ENCODE data around the gene NME4. TPM values are rescaled to one million over a fixed set of nuclear protein-coding genes. Genes with fewer than 3 reads are reported as not detected.

NME4 gene
- total RNA-seq, 4 donors from 2014 or later = 31.7 to 65.0 (median 59.7) TPM

DNA sequence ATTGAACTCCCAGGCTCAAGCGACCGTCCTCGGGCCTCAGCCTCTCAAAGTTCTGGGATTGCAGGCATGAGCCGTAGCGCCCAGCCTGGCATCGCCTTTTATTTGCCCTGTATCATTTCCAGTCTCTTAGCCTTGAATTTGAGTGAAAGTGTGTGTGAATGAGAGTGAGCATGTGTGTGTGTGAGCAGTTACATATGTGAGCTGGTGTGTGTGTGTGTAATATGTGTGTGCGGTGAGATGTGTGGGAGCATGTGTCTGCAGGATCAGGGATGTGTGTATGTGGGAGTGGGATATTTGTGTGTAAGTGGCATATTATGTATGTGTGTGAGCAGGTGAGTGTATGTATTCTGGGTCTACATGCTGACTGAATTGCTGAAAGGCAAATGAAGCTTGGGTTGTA lies 33.9 kb downstream of the NME4 start:
- no peak for TF ChIP-seq POLR2A (IDR thresholded peaks at IDR 0.05)
- no peak for TF ChIP-seq CTCF (IDR thresholded peaks at IDR 0.05)
- no peak overlapping the region for H3K4me3 ChIP-seq (replicated peaks in 1 of 3)
- WGBS, 2 donors = 97 to 98% methylated on average over 7 of the region's 7 CpGs
- H3K4me1 ChIP-seq = peaks cover 13% of the 10 kb centered on the region in 2 donors
- H3K27ac ChIP-seq = no peak overlapping the region
- no peaks in the 10 kb centered on the region for H3K36me3 ChIP-seq
- H3K27me3 ChIP-seq = no peaks in the 10 kb centered on the region
- H3K9me3 ChIP-seq = no peaks in the 10 kb centered on the region
- DNase-seq = no peak
- intact Hi-C loops (cut with DNase I) = no loop called here

DNA sequence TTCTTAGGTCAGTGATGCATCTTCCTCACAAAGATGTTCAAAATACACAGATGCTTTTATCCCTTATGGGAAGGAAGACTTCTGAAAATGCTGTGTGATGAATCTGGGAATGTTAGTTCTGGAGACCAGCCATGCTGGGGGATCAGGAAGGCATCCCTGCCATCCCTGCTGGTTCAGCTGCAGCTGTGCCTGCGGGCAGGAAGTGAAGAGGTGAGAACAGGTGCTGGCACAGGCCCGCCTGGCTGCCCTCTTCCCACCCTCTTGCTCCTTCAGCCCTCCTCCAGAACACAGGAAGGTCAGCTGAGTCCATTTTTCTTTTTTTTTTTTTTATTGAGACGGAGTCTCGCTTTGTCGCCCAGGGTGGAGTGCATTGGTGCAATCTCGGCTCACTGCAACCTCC lies 43.6 kb downstream of the NME4 start:
- TF ChIP-seq POLR2A (IDR thresholded peaks at IDR 0.05) = no peak
- no peak for TF ChIP-seq CTCF (IDR thresholded peaks at IDR 0.05)
- WGBS, 2 donors = 88 to 95% methylated on average over 6 of the region's 6 CpGs
- Histone ChIP-seq H3K4me3 (replicated peaks in 1 of 3) (no peak overlapping the region), H3K27ac (no peak overlapping the region), H3K9me3 (no peaks in the 10 kb centered on the region), H3K27me3 (no peaks in the 10 kb centered on the region), H3K36me3 (no peaks in the 10 kb centered on the region), H3K4me1 (peaks cover 8 to 16% of the 10 kb centered on the region in 2 donors)
- DNase-seq = no peak
- intact Hi-C loops (cut with DNase I) = no loop called here

- DNase-seq = no peak
- WGBS, 2 donors = 95% methylated on average over 6 of the region's 6 CpGs
- TF ChIP-seq POLR2A (IDR thresholded peaks at IDR 0.05) = no peak
- TF ChIP-seq CTCF (IDR thresholded peaks at IDR 0.05) = no peak
- Histone ChIP-seq H3K27ac (no peak overlapping the region), H3K9me3 (no peaks in the 10 kb centered on the region), H3K27me3 (no peaks in the 10 kb centered on the region), H3K4me1 (peaks cover 8 to 16% of the 10 kb centered on the region in 2 donors), H3K36me3 (no peaks in the 10 kb centered on the region), H3K4me3 (replicated peaks in 1 of 3) (no peak overlapping the region)
- intact Hi-C loops (cut with DNase I) = no loop called here
These were observed 44.4 kb downstream of the NME4 start for GRCh38 chr16:441447-441846.

- TF ChIP-seq CTCF (IDR thresholded peaks at IDR 0.05) (no peak), POLR2A (IDR thresholded peaks at IDR 0.05) (no peak)
- peak; percentile 12 to 38 for DNase-seq
- H3K27me3 ChIP-seq = no peaks in the 10 kb centered on the region
- no peak overlapping the region for H3K4me3 ChIP-seq (replicated peaks in 1 of 3)
- H3K4me1 ChIP-seq = peaks cover 8 to 16% of the 10 kb centered on the region in 2 donors
- WGBS, 2 donors = 49 to 50% methylated on average over 6 of the region's 6 CpGs
- intact Hi-C loops (cut with DNase I) = no loop called here
- no peaks in the 10 kb centered on the region for H3K9me3 ChIP-seq
- peak overlapping the region; percentile 17 to 58 (median 52) for H3K27ac ChIP-seq
- H3K36me3 ChIP-seq = no peaks in the 10 kb centered on the region
These were observed 46.0 kb downstream of the NME4 start for GRCh38 chr16:442976-443375.

- Histone ChIP-seq H3K4me3 (replicated peaks in 1 of 3) (no peak overlapping the region), H3K4me1 (peaks cover 8 to 16% of the 10 kb centered on the region in 2 donors), H3K27me3 (no peaks in the 10 kb centered on the region), H3K9me3 (no peaks in the 10 kb centered on the region), H3K36me3 (no peaks in the 10 kb centered on the region), H3K27ac (no peak overlapping the region)
- intact Hi-C loops (cut with DNase I) = no loop called here
- TF ChIP-seq POLR2A (IDR thresholded peaks at IDR 0.05) (no peak), CTCF (IDR thresholded peaks at IDR 0.05) (no peak)
- DNase-seq = no peak
- WGBS, 2 donors = 96 to 98% methylated on average over 10 of the region's 10 CpGs
These were observed 47.0 kb downstream of the NME4 start for GRCh38 chr16:444027-444426.

Data from thyroid gland (tissue), 4 donors.